Measurements from ENCODE around the gene NIM1K. TPM values are rescaled to one million over a fixed set of nuclear protein-coding genes. Genes with fewer than 3 reads are reported as not detected.

The NIM1K gene
- total RNA-seq, 1 experiment from 2014 or later, result 0.07 TPM

GRCh38 chr5:43213951-43214350 lies 21.9 kb downstream of the NIM1K start:
- no peak for DNase-seq (ENCODE audit: low spot score)
- Mint-ChIP-seq H3K27me3 (ENCODE audit: low read depth) (peaks cover 3% of the 10 kb centered on the region), H3K4me1 (peaks cover 7% of the 10 kb centered on the region), H3K27ac (no peak overlapping the region), H3K36me3 (no peaks in the 10 kb centered on the region), H3K4me3 (no peak overlapping the region), H3K9me3 (peaks cover 8% of the 10 kb centered on the region)
- POLR2A ChIA-PET, result no interaction called here
- TF ChIP-seq ZSCAN18 (CRISPR knock-in tag; IDR thresholded peaks at IDR 0.05) (no peak), EMX1 (CRISPR knock-in tag; IDR thresholded peaks at IDR 0.05) (no peak), ZNF263 (CRISPR knock-in tag; IDR thresholded peaks at IDR 0.05; ENCODE audit: low read depth) (no peak), RORB (CRISPR knock-in tag; IDR thresholded peaks at IDR 0.05) (no peak), E2F5 (CRISPR knock-in tag; IDR thresholded peaks at IDR 0.05) (no peak), NR3C1 (CRISPR knock-in tag; conservative IDR thresholded peaks at IDR 0.05; ENCODE audit: low read depth) (no peak), IRF1 (CRISPR knock-in tag; IDR thresholded peaks at IDR 0.05) (no peak), ZNF671 (CRISPR knock-in tag; IDR thresholded peaks at IDR 0.05) (no peak), NFE2L1 (CRISPR knock-in tag; IDR thresholded peaks at IDR 0.05) (no peak), ATF1 (CRISPR knock-in tag; IDR thresholded peaks at IDR 0.05) (no peak), GTF2I (CRISPR knock-in tag; conservative IDR thresholded peaks at IDR 0.05) (no peak), GABPB1 (CRISPR knock-in tag; IDR thresholded peaks at IDR 0.05) (no peak), ZNF416 (CRISPR knock-in tag; IDR thresholded peaks at IDR 0.05) (no peak), ZBTB43 (CRISPR knock-in tag; IDR thresholded peaks at IDR 0.05) (no peak), FOXP1 (CRISPR knock-in tag; IDR thresholded peaks at IDR 0.05; ENCODE audit: borderline replicate concordance) (no peak), SP1 (CRISPR knock-in tag; conservative IDR thresholded peaks at IDR 0.05) (no peak), ESRRA (CRISPR knock-in tag; IDR thresholded peaks at IDR 0.05; ENCODE audit: borderline replicate concordance) (no peak), IRF2 (CRISPR knock-in tag; IDR thresholded peaks at IDR 0.05; ENCODE audit: borderline replicate concordance, low read depth) (no peak)
- CTCF ChIA-PET, result interaction anchor here (0.6 kb wide), 1 partner anchor 201 kb away, joined by 6 read pairs; no protein-coding TSS in a partner anchor
- no peak for ATAC-seq

- CTCF ChIA-PET, result no interaction called here
- no peak for TF ChIP-seq IRF2 (CRISPR knock-in tag; IDR thresholded peaks at IDR 0.05; ENCODE audit: borderline replicate concordance, low read depth)
- TF ChIP-seq ZNF532 (CRISPR knock-in tag; IDR thresholded peaks at IDR 0.05; ENCODE audit: borderline replicate concordance), result no peak
- peak; percentile 68; the same call in 1 of the 2 replicates for TF ChIP-seq ZNF121 (CRISPR knock-in tag; IDR thresholded peaks at IDR 0.05)
- no peak for TF ChIP-seq NFE2L1 (CRISPR knock-in tag; IDR thresholded peaks at IDR 0.05)
- Mint-ChIP-seq H3K36me3 (no peaks in the 10 kb centered on the region), H3K4me1 (0 out of 2 replicates have a peak, but pooled peaks cover 4% of the 10 kb centered on the region), H3K4me3 (no peak overlapping the region), H3K9me3 (peaks cover 8% of the 10 kb centered on the region), H3K27me3 (ENCODE audit: low read depth) (peaks cover 3% of the 10 kb centered on the region), H3K27ac (no peak overlapping the region)
- no peak for ATAC-seq
- no peak for DNase-seq (ENCODE audit: low spot score)
- POLR2A ChIA-PET, result no interaction called here
Measured at GRCh38 chr5:43215073-43215631, 23.1 kb downstream of the NIM1K start.
